K562 (cell line): ENCODE data around the gene GPHA2. TPM values are rescaled to one million over a fixed set of nuclear protein-coding genes. Genes with fewer than 3 reads are reported as not detected.

Experiments
- AFF1 ChIP-seq, 2 experiments: fragments of 450-650 bp; IDR thresholded peaks; 2 replicates each; pipeline ENCODE4 v1.6.1; 2018; ENCODE audit warnings: mild to moderate bottlenecking in 2 of 2, low read depth in 1 of 2; ENCODE audit not compliant: partially characterized antibody in 2 of 2
- CBFA2T2 ChIP-seq: fragments of 450-650 bp; conservative IDR thresholded peaks from 2 replicates; pipeline ENCODE4 v1.6.1; 2017; ENCODE audit warnings: mild to moderate bottlenecking
- CHD2 ChIP-seq: IDR thresholded peaks from 2 replicates; pipeline ENCODE4 v1.6.1; 2011; ENCODE audit warnings: low read depth, low read length
- KDM5B ChIP-seq: fragments of 200-600 bp; sonication (generic); IDR thresholded peaks from 2 replicates; pipeline ENCODE4 v1.6.1; 2012; ENCODE audit warnings: low read depth, mild to moderate bottlenecking, moderate library complexity, low read length, control low read depth, inconsistent platforms; ENCODE audit not compliant: insufficient replicate concordance
- MED1 ChIP-seq: sonication (generic); formaldehyde crosslinking; IDR thresholded peaks from 2 replicates; pipeline ENCODE4 v1.8.1; 2023; ENCODE audit warnings: missing genetic modification reagents, borderline replicate concordance
- MEIS2 ChIP-seq: fragments of 450-650 bp; IDR thresholded peaks from 2 replicates; pipeline ENCODE4 v1.6.1; 2014; ENCODE audit warnings: mild to moderate bottlenecking; ENCODE audit not compliant: partially characterized antibody
- MYC ChIP-seq, 2 experiments: fragments of 250-450 bp in 1 of 2; sonication (Bioruptor Pico) in 1 of 2; IDR thresholded peaks; 2 replicates each; pipeline versions ENCODE4 v1.5.1 to v1.6.1; 2012 to 2021; ENCODE audit warnings: low read depth in 2 of 2, borderline replicate concordance in 1 of 2, improper control_type of control experiment in 1 of 2, low read length in 1 of 2, mild to moderate bottlenecking in 1 of 2, moderate library complexity in 1 of 2
- POLR2AphosphoS5 ChIP-seq: IDR thresholded peaks from 2 replicates; pipeline ENCODE4 v1.6.1; 2011; ENCODE audit warnings: mild to moderate bottlenecking, low read depth, low read length, moderate library complexity; ENCODE audit not compliant: control insufficient read depth, insufficient read depth
- RBM14 ChIP-seq: fragments of 200-400 bp; formaldehyde crosslinking; IDR thresholded peaks from 2 replicates; pipeline ENCODE4 v1.6.1; 2018; ENCODE audit warnings: low read depth, mild to moderate bottlenecking, low read length, moderate library complexity, borderline replicate concordance; ENCODE audit not compliant: insufficient read depth
- RREB1 ChIP-seq: fragments of 250-450 bp; sonication (Bioruptor Pico); IDR thresholded peaks from 2 replicates; pipeline ENCODE4 v1.4.0; 2020
- SNIP1 ChIP-seq: fragments of 450-650 bp; IDR thresholded peaks from 2 replicates; pipeline ENCODE4 v1.7.1; 2017; ENCODE audit warnings: low read depth, mild to moderate bottlenecking
- SRSF1 ChIP-seq: fragments of 200-400 bp; formaldehyde crosslinking; IDR thresholded peaks from 2 replicates; pipeline ENCODE4 v1.6.1; 2017; ENCODE audit warnings: mild to moderate bottlenecking, low read depth, low read length, moderate library complexity
- STAT5A ChIP-seq: IDR thresholded peaks from 2 replicates; pipeline ENCODE4 v1.6.1; 2012; ENCODE audit warnings: low read length, inconsistent platforms, borderline replicate concordance
- ZNF274 ChIP-seq: IDR thresholded peaks from 2 replicates; pipeline ENCODE4 v1.6.1; 2011; ENCODE audit warnings: low read depth, mild to moderate bottlenecking, low read length, moderate library complexity, borderline replicate concordance
- polyA plus RNA-seq, 8 experiments: library from polyadenylated mRNA; depleted of rRNA in 4 of 8; stranded (reverse) in 5 of 8; unstranded in 3 of 8; fragments of >200 nt; fragmentation: Nextera tagmentation in 2 of 8; fragmentation: Illumina TruSeq in 1 of 8; extraction: Ambion mirVana in 2 of 8; extraction: Trizol in 1 of 8; gene quantifications; 2 replicates each; pipeline versions ENCODE4 v1.2.1 to v1.2.3, GENCODE V29; 2011 to 2014; ENCODE audit warnings: inconsistent platforms in 1 of 8, missing spikeins in 1 of 8
- total RNA-seq, 7 experiments: library from RNA; depleted of rRNA in 6 of 7; stranded (reverse); fragments of >200 nt in 6 of 7; fragmentation: Illumina TruSeq in 2 of 7; extraction: Trizol in 2 of 7; gene quantifications; 2 replicates each; pipeline versions ENCODE4 v1.2.1 to v1.2.3, GENCODE V29; 2011 to 2021; ENCODE audit warnings: low replicate concordance in 1 of 7

The GPHA2 gene
- total and polyA plus RNA-seq, 9 of the 15 experiments (the other 6 are each of a cell fraction or from before 2014, with no cell fraction given) = 0.17 to 0.22 TPM; not detected in 7

GRCh38 chr11:64916040-64916774 lies 19.5 kb downstream of the GPHA2 start (continued):
- TF ChIP-seq ZNF274 (no peak), RREB1 (CRISPR knock-in tag) (no peak), CHD2 (no peak), KDM5B (peak; percentile 27), MYC (IDR thresholded peaks at IDR 0.05; ENCODE audit: low read depth, low read length) (peak; percentile 68), MYC (CRISPR knock-in tag; IDR thresholded peaks at IDR 0.05; ENCODE audit: borderline replicate concordance, low read depth) (no peak), AFF1 (IDR thresholded peaks at IDR 0.05; ENCODE audit: low read depth in 1 of 2, partially characterized antibody in 2 of 2) (no peak), CBFA2T2 (peak; percentile 24; the same call in 1 of the 2 replicates), MEIS2 (peak; percentile 36), POLR2AphosphoS5 (peak; percentile 18; the same call in 1 of the 2 replicates), SRSF1 (no peak), STAT5A (no peak), MED1 (no peak), SNIP1 (no peak), RBM14 (no peak)
